ENCODE results near the gene KDM1A. TPM values are rescaled to one million over a fixed set of nuclear protein-coding genes. Genes with fewer than 3 reads are reported as not detected.

The KDM1A gene
- total and polyA plus RNA-seq, 9 of the 15 experiments (the other 6 are each of a cell fraction or from before 2014, with no cell fraction given): 59.2 to 181 (median 168) TPM

DNA sequence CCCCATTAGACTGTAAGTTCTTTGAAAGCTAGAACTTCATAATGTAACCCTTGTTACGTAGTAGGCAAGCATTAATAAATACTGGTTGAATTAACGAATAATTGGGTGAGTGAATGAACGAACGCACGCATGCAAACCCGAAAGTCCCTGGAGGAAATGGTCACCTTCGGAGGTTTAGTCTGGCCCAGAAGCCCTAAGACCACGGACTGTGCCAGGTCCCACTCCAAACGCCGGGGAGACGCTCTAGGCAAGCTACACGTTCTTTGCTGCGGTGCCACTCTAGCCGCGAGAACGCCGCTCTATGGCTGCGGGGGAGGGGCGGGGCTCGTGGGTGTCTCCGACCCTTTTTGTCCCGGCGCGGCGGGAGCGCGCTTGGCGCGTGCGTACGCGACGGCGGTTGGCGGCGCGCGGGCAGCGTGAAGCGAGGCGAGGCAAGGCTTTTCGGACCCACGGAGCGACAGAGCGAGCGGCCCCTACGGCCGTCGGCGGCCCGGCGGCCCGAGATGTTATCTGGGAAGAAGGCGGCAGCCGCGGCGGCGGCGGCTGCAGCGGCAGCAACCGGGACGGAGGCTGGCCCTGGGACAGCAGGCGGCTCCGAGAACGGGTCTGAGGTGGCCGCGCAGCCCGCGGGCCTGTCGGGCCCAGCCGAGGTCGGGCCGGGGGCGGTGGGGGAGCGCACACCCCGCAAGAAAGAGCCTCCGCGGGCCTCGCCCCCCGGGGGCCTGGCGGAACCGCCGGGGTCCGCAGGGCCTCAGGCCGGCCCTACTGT, at the start of gene KDM1A (continued):
- TF ChIP-seq FOXM1 (IDR thresholded peaks at IDR 0.05; ENCODE audit: low read depth) (peak; percentile 71), FOXM1 (CRISPR knock-in tag; IDR thresholded peaks at IDR 0.05; ENCODE audit: low read depth) (peak; percentile 91; the same call in 1 of the 2 replicates), NR2C1 (IDR thresholded peaks at IDR 0.05) (peak; percentile 84), NR2C1 (tag; IDR thresholded peaks at IDR 0.05) (peak; percentile 69; the same call in 1 of the 2 replicates), ZNF707 (CRISPR knock-in tag; conservative IDR thresholded peaks at IDR 0.05) (no peak), NFXL1 (CRISPR knock-in tag; IDR thresholded peaks at IDR 0.05) (no peak), ESRRB (CRISPR knock-in tag; IDR thresholded peaks at IDR 0.05; ENCODE audit: borderline replicate concordance) (no peak), SAP30 (IDR thresholded peaks at IDR 0.05; ENCODE audit: borderline replicate concordance, insufficient read depth, low read depth, low read length, poor library complexity, severe bottlenecking) (no peak), MXI1 (IDR thresholded peaks at IDR 0.05; ENCODE audit: low read depth, low read length) (peak; percentile 57), FOXK2 (conservative IDR thresholded peaks at IDR 0.05 in 1 of 2, IDR thresholded peaks at IDR 0.05 in 1 of 2; ENCODE audit: low read depth in 2 of 2) (peak in 1 of 2 experiments; percentile 54; a peak in 2 of 4 replicates), PTBP1 (IDR thresholded peaks at IDR 0.05; ENCODE audit: low read depth, low read length) (no peak), HMG20B (CRISPR knock-in tag; IDR thresholded peaks at IDR 0.05) (no peak), NFE2L1 (tag; IDR thresholded peaks at IDR 0.05; ENCODE audit: borderline replicate concordance, low read depth) (no peak), ZNF384 (IDR thresholded peaks at IDR 0.05; ENCODE audit: low read depth, low read length) (no peak; the same call in 1 of the 2 replicates), KLF6 (CRISPR knock-in tag; IDR thresholded peaks at IDR 0.05; ENCODE audit: borderline replicate concordance) (no peak)
- TF ChIP-seq, protein P1, sequence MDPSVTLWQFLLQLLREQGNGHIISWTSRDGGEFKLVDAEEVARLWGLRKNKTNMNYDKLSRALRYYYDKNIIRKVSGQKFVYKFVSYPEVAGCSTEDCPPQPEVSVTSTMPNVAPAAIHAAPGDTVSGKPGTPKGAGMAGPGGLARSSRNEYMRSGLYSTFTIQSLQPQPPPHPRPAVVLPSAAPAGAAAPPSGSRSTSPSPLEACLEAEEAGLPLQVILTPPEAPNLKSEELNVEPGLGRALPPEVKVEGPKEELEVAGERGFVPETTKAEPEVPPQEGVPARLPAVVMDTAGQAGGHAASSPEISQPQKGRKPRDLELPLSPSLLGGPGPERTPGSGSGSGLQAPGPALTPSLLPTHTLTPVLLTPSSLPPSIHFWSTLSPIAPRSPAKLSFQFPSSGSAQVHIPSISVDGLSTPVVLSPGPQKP (CRISPR knock-in tag; IDR thresholded peaks at IDR 0.05): 0 out of 2 replicates have a peak, but pooled peaks have one; percentile 87
- TF ChIP-seq, protein P2, sequence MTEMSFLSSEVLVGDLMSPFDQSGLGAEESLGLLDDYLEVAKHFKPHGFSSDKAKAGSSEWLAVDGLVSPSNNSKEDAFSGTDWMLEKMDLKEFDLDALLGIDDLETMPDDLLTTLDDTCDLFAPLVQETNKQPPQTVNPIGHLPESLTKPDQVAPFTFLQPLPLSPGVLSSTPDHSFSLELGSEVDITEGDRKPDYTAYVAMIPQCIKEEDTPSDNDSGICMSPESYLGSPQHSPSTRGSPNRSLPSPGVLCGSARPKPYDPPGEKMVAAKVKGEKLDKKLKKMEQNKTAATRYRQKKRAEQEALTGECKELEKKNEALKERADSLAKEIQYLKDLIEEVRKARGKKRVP (CRISPR knock-in tag; IDR thresholded peaks at IDR 0.05): 0 out of 2 replicates have a peak, but pooled peaks have one; percentile 34
- TF ChIP-seq, protein P3, sequence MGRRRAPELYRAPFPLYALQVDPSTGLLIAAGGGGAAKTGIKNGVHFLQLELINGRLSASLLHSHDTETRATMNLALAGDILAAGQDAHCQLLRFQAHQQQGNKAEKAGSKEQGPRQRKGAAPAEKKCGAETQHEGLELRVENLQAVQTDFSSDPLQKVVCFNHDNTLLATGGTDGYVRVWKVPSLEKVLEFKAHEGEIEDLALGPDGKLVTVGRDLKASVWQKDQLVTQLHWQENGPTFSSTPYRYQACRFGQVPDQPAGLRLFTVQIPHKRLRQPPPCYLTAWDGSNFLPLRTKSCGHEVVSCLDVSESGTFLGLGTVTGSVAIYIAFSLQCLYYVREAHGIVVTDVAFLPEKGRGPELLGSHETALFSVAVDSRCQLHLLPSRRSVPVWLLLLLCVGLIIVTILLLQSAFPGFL (CRISPR knock-in tag; IDR thresholded peaks at IDR 0.05): no peak
- TF ChIP-seq, protein P4, sequence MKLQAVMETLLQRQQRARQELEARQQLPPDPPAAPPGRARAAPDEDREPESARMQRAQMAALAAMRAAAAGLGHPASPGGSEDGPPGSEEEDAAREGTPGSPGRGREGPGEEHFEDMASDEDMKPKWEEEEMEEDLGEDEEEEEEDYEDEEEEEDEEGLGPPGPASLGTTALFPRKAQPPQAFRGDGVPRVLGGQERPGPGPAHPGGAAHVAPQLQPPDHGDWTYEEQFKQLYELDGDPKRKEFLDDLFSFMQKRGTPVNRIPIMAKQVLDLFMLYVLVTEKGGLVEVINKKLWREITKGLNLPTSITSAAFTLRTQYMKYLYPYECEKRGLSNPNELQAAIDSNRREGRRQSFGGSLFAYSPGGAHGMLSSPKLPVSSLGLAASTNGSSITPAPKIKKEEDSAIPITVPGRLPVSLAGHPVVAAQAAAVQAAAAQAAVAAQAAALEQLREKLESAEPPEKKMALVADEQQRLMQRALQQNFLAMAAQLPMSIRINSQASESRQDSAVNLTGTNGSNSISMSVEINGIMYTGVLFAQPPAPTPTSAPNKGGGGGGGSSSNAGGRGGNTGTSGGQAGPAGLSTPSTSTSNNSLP (IDR thresholded peaks at IDR 0.05; ENCODE audit: borderline replicate concordance, low read depth, low read length): peak; percentile 85; the same call in 1 of the 2 replicates

All from K562 (cell line).